HL-60 (cell line): Measurements from ENCODE around the gene MLLT3.

Experiments used
- GABPA ChIP-seq: IDR thresholded peaks from 2 replicates; pipeline ENCODE4 v1.6.1; 2012; ENCODE audit warnings: low read depth
- POLR2AphosphoS5 ChIP-seq: IDR thresholded peaks from 2 replicates; pipeline ENCODE4 v1.6.1; 2012; ENCODE audit warnings: low read depth
- TF ChIP-seq, protein P1 (sequence below): IDR thresholded peaks from one replicate; pipeline ENCODE4 v1.5.1; 2011; ENCODE audit warnings: low read length, control low read depth, inconsistent platforms; ENCODE audit not compliant: insufficient read depth
- TF ChIP-seq, protein P2 (sequence below): IDR thresholded peaks from 2 replicates; pipeline ENCODE4 v1.6.1; 2012; ENCODE audit warnings: low read depth; ENCODE audit not compliant: insufficient replicate concordance

DNA sequence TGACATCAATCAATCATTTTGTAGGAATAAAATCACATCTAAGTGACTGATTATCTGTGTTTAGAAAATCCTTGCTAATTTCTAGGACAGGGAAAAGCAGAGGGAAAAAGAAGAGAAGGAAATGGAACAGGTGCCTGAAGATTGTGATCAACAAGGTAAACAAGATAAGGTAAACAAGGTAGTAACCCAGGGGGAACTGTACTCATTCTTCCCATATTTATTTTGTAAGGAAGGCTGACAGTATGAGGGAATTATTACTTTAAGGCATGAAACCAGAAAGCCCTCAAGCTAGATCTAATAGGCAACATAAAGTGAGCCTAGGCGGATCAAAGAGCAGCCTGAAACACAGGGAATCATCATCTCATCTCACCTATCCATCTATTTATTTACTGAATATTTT is 231.1 kb downstream of the MLLT3 start:
- TF ChIP-seq POLR2AphosphoS5 (no peak), GABPA (no peak)
- TF ChIP-seq, protein P1, sequence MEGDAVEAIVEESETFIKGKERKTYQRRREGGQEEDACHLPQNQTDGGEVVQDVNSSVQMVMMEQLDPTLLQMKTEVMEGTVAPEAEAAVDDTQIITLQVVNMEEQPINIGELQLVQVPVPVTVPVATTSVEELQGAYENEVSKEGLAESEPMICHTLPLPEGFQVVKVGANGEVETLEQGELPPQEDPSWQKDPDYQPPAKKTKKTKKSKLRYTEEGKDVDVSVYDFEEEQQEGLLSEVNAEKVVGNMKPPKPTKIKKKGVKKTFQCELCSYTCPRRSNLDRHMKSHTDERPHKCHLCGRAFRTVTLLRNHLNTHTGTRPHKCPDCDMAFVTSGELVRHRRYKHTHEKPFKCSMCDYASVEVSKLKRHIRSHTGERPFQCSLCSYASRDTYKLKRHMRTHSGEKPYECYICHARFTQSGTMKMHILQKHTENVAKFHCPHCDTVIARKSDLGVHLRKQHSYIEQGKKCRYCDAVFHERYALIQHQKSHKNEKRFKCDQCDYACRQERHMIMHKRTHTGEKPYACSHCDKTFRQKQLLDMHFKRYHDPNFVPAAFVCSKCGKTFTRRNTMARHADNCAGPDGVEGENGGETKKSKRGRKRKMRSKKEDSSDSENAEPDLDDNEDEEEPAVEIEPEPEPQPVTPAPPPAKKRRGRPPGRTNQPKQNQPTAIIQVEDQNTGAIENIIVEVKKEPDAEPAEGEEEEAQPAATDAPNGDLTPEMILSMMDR, result no peak
- TF ChIP-seq, protein P2, sequence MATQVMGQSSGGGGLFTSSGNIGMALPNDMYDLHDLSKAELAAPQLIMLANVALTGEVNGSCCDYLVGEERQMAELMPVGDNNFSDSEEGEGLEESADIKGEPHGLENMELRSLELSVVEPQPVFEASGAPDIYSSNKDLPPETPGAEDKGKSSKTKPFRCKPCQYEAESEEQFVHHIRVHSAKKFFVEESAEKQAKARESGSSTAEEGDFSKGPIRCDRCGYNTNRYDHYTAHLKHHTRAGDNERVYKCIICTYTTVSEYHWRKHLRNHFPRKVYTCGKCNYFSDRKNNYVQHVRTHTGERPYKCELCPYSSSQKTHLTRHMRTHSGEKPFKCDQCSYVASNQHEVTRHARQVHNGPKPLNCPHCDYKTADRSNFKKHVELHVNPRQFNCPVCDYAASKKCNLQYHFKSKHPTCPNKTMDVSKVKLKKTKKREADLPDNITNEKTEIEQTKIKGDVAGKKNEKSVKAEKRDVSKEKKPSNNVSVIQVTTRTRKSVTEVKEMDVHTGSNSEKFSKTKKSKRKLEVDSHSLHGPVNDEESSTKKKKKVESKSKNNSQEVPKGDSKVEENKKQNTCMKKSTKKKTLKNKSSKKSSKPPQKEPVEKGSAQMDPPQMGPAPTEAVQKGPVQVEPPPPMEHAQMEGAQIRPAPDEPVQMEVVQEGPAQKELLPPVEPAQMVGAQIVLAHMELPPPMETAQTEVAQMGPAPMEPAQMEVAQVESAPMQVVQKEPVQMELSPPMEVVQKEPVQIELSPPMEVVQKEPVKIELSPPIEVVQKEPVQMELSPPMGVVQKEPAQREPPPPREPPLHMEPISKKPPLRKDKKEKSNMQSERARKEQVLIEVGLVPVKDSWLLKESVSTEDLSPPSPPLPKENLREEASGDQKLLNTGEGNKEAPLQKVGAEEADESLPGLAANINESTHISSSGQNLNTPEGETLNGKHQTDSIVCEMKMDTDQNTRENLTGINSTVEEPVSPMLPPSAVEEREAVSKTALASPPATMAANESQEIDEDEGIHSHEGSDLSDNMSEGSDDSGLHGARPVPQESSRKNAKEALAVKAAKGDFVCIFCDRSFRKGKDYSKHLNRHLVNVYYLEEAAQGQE, result no peak
